CD14-positive monocyte (primary cell): ENCODE data around the gene HINFP. TPM values are rescaled to one million over a fixed set of nuclear protein-coding genes. Genes with fewer than 3 reads are reported as not detected.

Source experiments
- DNase-seq, 3 donors: peaks; one replicate each; pipeline ENCODE4 v3.0.0-alpha.2; 2011 to 2022
- H2AFZ ChIP-seq: 2 replicates; pipeline ENCODE4 v1.6.0; 2012; ENCODE audit warnings: mild to moderate bottlenecking, low read depth, low read length, inconsistent platforms; ENCODE audit not compliant: insufficient read depth, poor library complexity, severe bottlenecking
- H3K27ac ChIP-seq, 2 donors: 1 replicate in 1 of 2; 2 replicates in 1 of 2; pipeline ENCODE4 v1.5.1; 2012 to 2013; ENCODE audit warnings: low read length in 2 of 2, control low read depth in 1 of 2, inconsistent platforms in 1 of 2, low read depth in 1 of 2, mild to moderate bottlenecking in 1 of 2
- H3K27me3 ChIP-seq, 2 donors: one replicate each; pipeline versions ENCODE4 v1.6.0 to v1.6.1; 2011 to 2013; ENCODE audit warnings: low read length in 2 of 2; ENCODE audit not compliant: control insufficient read depth in 2 of 2, insufficient read depth in 2 of 2
- H3K36me3 ChIP-seq, 2 donors: replicated peaks in 1 of 2; 1 replicate in 1 of 2; 2 replicates in 1 of 2; pipeline versions ENCODE4 v1.5.1 to v1.6.1; 2012 to 2013; ENCODE audit warnings: low read length in 2 of 2, control low read depth in 1 of 2, inconsistent platforms in 1 of 2, mild to moderate bottlenecking in 1 of 2; ENCODE audit not compliant: insufficient read depth in 2 of 2, control insufficient read depth in 1 of 2
- H3K4me1 ChIP-seq, 2 donors: 1 replicate in 1 of 2; 2 replicates in 1 of 2; pipeline versions ENCODE4 v1.5.1 to v1.6.1; 2012 to 2013; ENCODE audit warnings: low read length in 2 of 2, control low read depth in 1 of 2, inconsistent platforms in 1 of 2, mild to moderate bottlenecking in 1 of 2, moderate library complexity in 1 of 2; ENCODE audit not compliant: insufficient read depth in 2 of 2, control insufficient read depth in 1 of 2
- H3K4me2 ChIP-seq: replicated peaks from 2 replicates; pipeline ENCODE3; 2012; ENCODE audit warnings: low read length, moderate library complexity, mild to moderate bottlenecking; ENCODE audit not compliant: poor library complexity, severe bottlenecking; ENCODE audit errors: extremely low read depth
- H3K4me3 ChIP-seq, 3 experiments: fragments of 200-600 bp in 1 of 3; sonication (generic) in 1 of 3; replicated peaks in 1 of 3; 1 replicate in 2 of 3; 2 replicates in 1 of 3; pipeline ENCODE4 v1.5.1; 2011 to 2013; ENCODE audit warnings: low read length in 3 of 3, mild to moderate bottlenecking in 3 of 3, control low read depth in 2 of 3, low read depth in 2 of 3, inconsistent platforms in 1 of 3, moderate library complexity in 1 of 3
- H3K79me2 ChIP-seq: 2 replicates; pipeline ENCODE4 v1.6.0; 2012; ENCODE audit warnings: mild to moderate bottlenecking, control low read depth, inconsistent platforms, low read length, moderate library complexity; ENCODE audit not compliant: insufficient read depth
- H3K9ac ChIP-seq: 2 replicates; pipeline ENCODE4 v1.6.0; 2017; ENCODE audit warnings: low read length, mild to moderate bottlenecking; ENCODE audit not compliant: insufficient read depth, poor library complexity, severe bottlenecking
- H3K9me3 ChIP-seq, 2 donors: replicated peaks in 1 of 2; 1 replicate in 1 of 2; 2 replicates in 1 of 2; pipeline versions ENCODE4 v1.5.1 to v1.6.1; 2012 to 2013; ENCODE audit warnings: low read length in 2 of 2, control low read depth in 1 of 2; ENCODE audit not compliant: control insufficient read depth in 1 of 2, insufficient read depth in 1 of 2
- H4K20me1 ChIP-seq: 2 replicates; pipeline ENCODE4 v1.6.0; 2012; ENCODE audit warnings: mild to moderate bottlenecking, low read length, control low read depth, moderate library complexity; ENCODE audit not compliant: insufficient read depth
- H3K27ac Mint-ChIP-seq, 7 donors: one replicate each; pipeline ENCODE4 v1.8.0; 2020; ENCODE audit warnings: mild to moderate bottlenecking in 7 of 7, mixed read lengths in 7 of 7, moderate library complexity in 6 of 7, inconsistent platforms in 2 of 7
- H3K27me3 Mint-ChIP-seq, 3 donors: one replicate each; pipeline ENCODE4 v1.8.0; 2021 to 2022; ENCODE audit warnings: low read depth in 3 of 3, mild to moderate bottlenecking in 3 of 3, mixed read lengths in 3 of 3, moderate library complexity in 3 of 3, inconsistent platforms in 1 of 3
- H3K36me3 Mint-ChIP-seq, 2 donors: one replicate each; pipeline ENCODE4 v1.8.0; 2020; ENCODE audit warnings: mixed read lengths in 2 of 2, inconsistent platforms in 1 of 2, mild to moderate bottlenecking in 1 of 2
- H3K4me1 Mint-ChIP-seq: one replicate; pipeline ENCODE4 v1.8.0; 2020; ENCODE audit warnings: mild to moderate bottlenecking, mixed read lengths
- H3K4me3 Mint-ChIP-seq, 2 donors: one replicate each; pipeline ENCODE4 v1.8.0; 2020; ENCODE audit warnings: mild to moderate bottlenecking in 2 of 2, mixed read lengths in 2 of 2, moderate library complexity in 1 of 2
- H3K9me3 Mint-ChIP-seq, 7 donors: one replicate each; pipeline ENCODE4 v1.8.0; 2020 to 2022; ENCODE audit warnings: mixed read lengths in 7 of 7, mild to moderate bottlenecking in 6 of 7, moderate library complexity in 6 of 7, inconsistent platforms in 2 of 7
- WGBS: methylation state at CpG from one replicate; pipeline ENCODE4 v1.1.5; 2013; ENCODE audit warnings: missing lambda C conversion rate; ENCODE audit not compliant: insufficient coverage; 5-methylcytosine and 5-hydroxymethylcytosine counted together
- intact Hi-C, 2 donors: fragments of 100-400 bp; cut with micrococcal nuclease; formaldehyde crosslinking; loops; one replicate each; pipeline versions ENCODE4 v1.15.0 to v1.15.1; 2023
- polyA plus RNA-seq, 3 donors: library from polyadenylated mRNA; depleted of rRNA in 1 of 3; unstranded in 2 of 3; stranded (reverse) in 1 of 3; fragments of 300-500 nt in 2 of 3; fragments of >200 nt in 1 of 3; fragmentation: Illumina TruSeq in 2 of 3; gene quantifications; 1 replicate in 2 of 3; 2 replicates in 1 of 3; pipeline ENCODE4 v1.2.3, GENCODE V29; 2012 to 2021
- TF ChIP-seq, protein P1 (sequence below): fragments of 200-600 bp; IDR thresholded peaks from one replicate; pipeline ENCODE4 v1.8.0; 2022; ENCODE audit warnings: antibody characterized with exemption, mild to moderate bottlenecking

The HINFP gene
- polyA plus RNA-seq, 3 donors: 8.0 to 43.0 (median 8.6) TPM

DNA sequence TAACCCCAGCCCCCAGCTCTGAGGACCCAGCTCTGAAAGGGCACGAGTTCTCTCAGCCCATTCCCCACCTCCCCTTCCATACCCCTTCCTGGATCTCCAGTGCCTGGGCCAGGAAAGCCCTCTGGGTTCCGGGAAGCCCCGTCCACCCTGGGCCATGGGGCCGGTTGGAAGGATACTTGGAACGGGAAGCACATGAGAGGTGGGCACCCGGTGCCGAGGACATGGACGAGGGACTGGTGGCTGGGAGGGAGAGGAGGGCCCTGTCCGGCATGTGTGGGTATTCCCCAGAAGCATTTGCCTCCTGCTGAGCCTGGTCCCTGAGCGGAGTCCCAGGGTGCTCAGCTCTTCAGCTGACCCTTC, 5.2 kb upstream of the HINFP start:
- TF ChIP-seq, protein P1, sequence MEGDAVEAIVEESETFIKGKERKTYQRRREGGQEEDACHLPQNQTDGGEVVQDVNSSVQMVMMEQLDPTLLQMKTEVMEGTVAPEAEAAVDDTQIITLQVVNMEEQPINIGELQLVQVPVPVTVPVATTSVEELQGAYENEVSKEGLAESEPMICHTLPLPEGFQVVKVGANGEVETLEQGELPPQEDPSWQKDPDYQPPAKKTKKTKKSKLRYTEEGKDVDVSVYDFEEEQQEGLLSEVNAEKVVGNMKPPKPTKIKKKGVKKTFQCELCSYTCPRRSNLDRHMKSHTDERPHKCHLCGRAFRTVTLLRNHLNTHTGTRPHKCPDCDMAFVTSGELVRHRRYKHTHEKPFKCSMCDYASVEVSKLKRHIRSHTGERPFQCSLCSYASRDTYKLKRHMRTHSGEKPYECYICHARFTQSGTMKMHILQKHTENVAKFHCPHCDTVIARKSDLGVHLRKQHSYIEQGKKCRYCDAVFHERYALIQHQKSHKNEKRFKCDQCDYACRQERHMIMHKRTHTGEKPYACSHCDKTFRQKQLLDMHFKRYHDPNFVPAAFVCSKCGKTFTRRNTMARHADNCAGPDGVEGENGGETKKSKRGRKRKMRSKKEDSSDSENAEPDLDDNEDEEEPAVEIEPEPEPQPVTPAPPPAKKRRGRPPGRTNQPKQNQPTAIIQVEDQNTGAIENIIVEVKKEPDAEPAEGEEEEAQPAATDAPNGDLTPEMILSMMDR: no peak
- Mint-ChIP-seq H3K4me1 (peaks cover 46% of the 10 kb centered on the region), H3K4me3 (peak overlapping the region; percentile 93 to 96), H3K9me3 (no peaks in the 10 kb centered on the region), H3K27ac (peak overlapping the region; percentile 95 to 99 (median 98)), H3K36me3 (peaks cover 48 to 65% of the 10 kb centered on the region in 2 donors), H3K27me3 (peaks cover 0 to 5% (median 0%) of the 10 kb centered on the region in 3 donors)
- Histone ChIP-seq H4K20me1 (peaks cover 11% of the 10 kb centered on the region), H3K4me2 (peak overlapping the region; percentile 80), H2AFZ (peak overlapping the region; percentile 81), H3K27ac (peak overlapping the region; percentile 83 to 94), H3K9me3 (no peaks in the 10 kb centered on the region), H3K9ac (peak overlapping the region; percentile 54), H3K27me3 (no peaks in the 10 kb centered on the region), H3K4me3 (peak overlapping the region in 2 of 3 experiments; percentile 37 to 77), H3K79me2 (peaks cover 31% of the 10 kb centered on the region), H3K36me3 (peaks cover 41 to 60% of the 10 kb centered on the region in 2 donors), H3K4me1 (peaks cover 42 to 46% of the 10 kb centered on the region in 2 donors)
- intact Hi-C loops: no loop called here
- 90% methylated on average over 7 of the region's 10 CpGs for WGBS
- DNase-seq: no peak

GRCh38 chr11:119116601-119117000, 4.8 kb upstream of the HINFP start:
- TF ChIP-seq, protein P1: no peak
- peak overlapping the region; percentile 95 to 99 (median 98) for H3K27ac Mint-ChIP-seq
- intact Hi-C loops: no loop called here
- Histone ChIP-seq H3K36me3 (peaks cover 37 to 56% of the 10 kb centered on the region in 2 donors), H3K4me2 (peak overlapping the region; percentile 80), H4K20me1 (peaks cover 7% of the 10 kb centered on the region), H3K4me3 (peak overlapping the region in 2 of 3 experiments; percentile 37 to 77), H3K4me1 (peaks cover 42 to 46% of the 10 kb centered on the region in 2 donors), H2AFZ (peak overlapping the region; percentile 81), H3K9me3 (no peaks in the 10 kb centered on the region), H3K79me2 (peaks cover 29% of the 10 kb centered on the region), H3K27ac (peak overlapping the region; percentile 83 to 94), H3K27me3 (no peaks in the 10 kb centered on the region), H3K9ac (peak overlapping the region; percentile 54)
- H3K27me3 Mint-ChIP-seq: peaks cover 0 to 5% (median 0%) of the 10 kb centered on the region in 3 donors
- H3K9me3 Mint-ChIP-seq: no peaks in the 10 kb centered on the region
- peaks cover 46% of the 10 kb centered on the region for H3K4me1 Mint-ChIP-seq
- H3K4me3 Mint-ChIP-seq: peak overlapping the region; percentile 46 to 93
- H3K36me3 Mint-ChIP-seq: peaks cover 45 to 61% of the 10 kb centered on the region in 2 donors
- 100% methylated on average over 1 of the region's 5 CpGs for WGBS
- no peak for DNase-seq
